Memory B cell (primary cell): ENCODE measurements around the gene POP5.
"Not testable (repeated sequence)": the region's sequence is repeated elsewhere in the genome, so short reads cannot be mapped to it uniquely, and the experiment has no call there.

ENCODE experiments used
- ATAC-seq: fragments of 150-1000 bp; cut with Tn5 transposase; 2 replicates; pipeline ENCODE4 v1.10.0; 2021; ENCODE audit warnings: low read depth, mild to moderate bottlenecking, moderate library complexity
- DNase-seq, 2 donors: peaks; one replicate each; pipeline ENCODE4 v3.0.0; 2022; ENCODE audit warnings: low spot score in 2 of 2
- H3K27ac Mint-ChIP-seq: one replicate; pipeline ENCODE4 v1.8.0; 2022; ENCODE audit warnings: mild to moderate bottlenecking, moderate library complexity, mixed read lengths
- H3K27me3 Mint-ChIP-seq: one replicate; pipeline ENCODE4 v1.8.0; 2022; ENCODE audit warnings: mixed read lengths
- H3K36me3 Mint-ChIP-seq: one replicate; pipeline ENCODE4 v1.8.0; 2022; ENCODE audit warnings: mild to moderate bottlenecking, mixed read lengths
- H3K4me1 Mint-ChIP-seq: one replicate; pipeline ENCODE4 v1.8.0; 2022; ENCODE audit warnings: mixed read lengths
- H3K4me3 Mint-ChIP-seq: one replicate; pipeline ENCODE4 v1.8.0; 2022; ENCODE audit warnings: mild to moderate bottlenecking, moderate library complexity, mixed read lengths
- H3K9me3 Mint-ChIP-seq: one replicate; pipeline ENCODE4 v1.8.0; 2022; ENCODE audit warnings: mixed read lengths

Gene POP5

GRCh38 chr12:120538281-120539156 lies 42.7 kb downstream of the POP5 start:
- H3K36me3 Mint-ChIP-seq: peaks cover 2% of the 10 kb centered on the region
- H3K4me3 Mint-ChIP-seq: peak overlapping the region; percentile 86
- ATAC-seq: no peak

GRCh38 chr12:120537856-120538220 lies 43.4 kb downstream of the POP5 start:
- ATAC-seq: no peak
- DNase-seq: no peak
- Mint-ChIP-seq H3K27me3 (no peaks in the 10 kb centered on the region), H3K36me3 (peaks cover 2% of the 10 kb centered on the region), H3K27ac (peak overlapping the region; percentile 62), H3K4me1 (peaks cover 38% of the 10 kb centered on the region), H3K4me3 (peak overlapping the region; percentile 86), H3K9me3 (no peaks in the 10 kb centered on the region)

More at GRCh38 chr12:120538281-120539156, 42.7 kb downstream of the POP5 start:
- no peaks in the 10 kb centered on the region for H3K9me3 Mint-ChIP-seq
- no peaks in the 10 kb centered on the region for H3K27me3 Mint-ChIP-seq
- peaks cover 37% of the 10 kb centered on the region for H3K4me1 Mint-ChIP-seq
- no peak for DNase-seq
- H3K27ac Mint-ChIP-seq: peak overlapping the region; percentile 62

- ATAC-seq (no peak), DNase-seq (no peak)
- H3K27ac Mint-ChIP-seq: peak overlapping the region; percentile 77
Measured at GRCh38 chr12:120536064-120536791, 45.0 kb downstream of the POP5 start.

GRCh38 chr12:120534703-120535655 lies 46.2 kb downstream of the POP5 start:
- DNase-seq: peak; percentile 41 to 75
- Mint-ChIP-seq H3K9me3 (no peaks in the 10 kb centered on the region), H3K4me3 (peak overlapping the region; percentile 97), H3K4me1 (peaks cover 33% of the 10 kb centered on the region), H3K36me3 (no peaks in the 10 kb centered on the region), H3K27me3 (no peaks in the 10 kb centered on the region), H3K27ac (peak overlapping the region; percentile 92)
- peak; percentile 67 for ATAC-seq

More at GRCh38 chr12:120536064-120536791, 45.0 kb downstream of the POP5 start:
- Mint-ChIP-seq H3K4me3 (peak overlapping the region; percentile 86), H3K4me1 (peaks cover 36% of the 10 kb centered on the region), H3K36me3 (no peaks in the 10 kb centered on the region), H3K27me3 (no peaks in the 10 kb centered on the region), H3K9me3 (no peaks in the 10 kb centered on the region)

GRCh38 chr12:120534203-120534702 lies 46.9 kb downstream of the POP5 start, which contains the start of gene RNF10:
RNF10 (plus strand) TSS chr12:120534356; CDS start chr12:120534812, 456 bp downstream.
- H3K4me1 Mint-ChIP-seq: peaks cover 34% of the 10 kb centered on the region

GRCh38 chr12:120532701-120533238 lies 48.4 kb downstream of the POP5 start:
- no peak for DNase-seq
- H3K4me1 Mint-ChIP-seq: peaks cover 26% of the 10 kb centered on the region
- H3K36me3 Mint-ChIP-seq: no peaks in the 10 kb centered on the region
- no peaks in the 10 kb centered on the region for H3K9me3 Mint-ChIP-seq
- H3K27me3 Mint-ChIP-seq: no peaks in the 10 kb centered on the region
- H3K4me3 Mint-ChIP-seq: no peak overlapping the region
- no peak for ATAC-seq
- no peak overlapping the region for H3K27ac Mint-ChIP-seq

More at GRCh38 chr12:120534203-120534702, 46.9 kb downstream of the POP5 start, which contains the start of gene RNF10:
- H3K4me3 Mint-ChIP-seq: peak within 1 kb of the TSS; percentile 97
- H3K36me3 Mint-ChIP-seq: no peaks in the 10 kb centered on the region
- no peaks in the 10 kb centered on the region for H3K27me3 Mint-ChIP-seq
- peak within 1 kb of the TSS; percentile 92 for H3K27ac Mint-ChIP-seq
- no peaks in the 10 kb centered on the region for H3K9me3 Mint-ChIP-seq
- DNase-seq (peak; percentile 76 to 81), ATAC-seq (peak; percentile 79)

- H3K27ac Mint-ChIP-seq, H3K27me3 Mint-ChIP-seq, H3K36me3 Mint-ChIP-seq, DNase-seq, H3K9me3 Mint-ChIP-seq, ATAC-seq: not testable (repeated sequence)
- Mint-ChIP-seq H3K4me3 (peak overlapping the region; percentile 100), H3K4me1 (peaks cover 17% of the 10 kb centered on the region)
Measured at GRCh38 chr12:120530418-120530761, 50.8 kb downstream of the POP5 start.

GRCh38 chr12:120529641-120530417 lies 51.4 kb downstream of the POP5 start:
- Mint-ChIP-seq H3K27ac (peak overlapping the region; percentile 98), H3K4me1 (peaks cover 17% of the 10 kb centered on the region), H3K36me3 (no peaks in the 10 kb centered on the region)

GRCh38 chr12:120528861-120529525 lies 52.2 kb downstream of the POP5 start, which contains the start of gene COQ5:
COQ5 (minus strand) TSS chr12:120529158; CDS start chr12:120529141, 17 bp downstream.
- H3K36me3 Mint-ChIP-seq: no peaks in the 10 kb centered on the region
- peak within 1 kb of the TSS; percentile 100 for H3K4me3 Mint-ChIP-seq
- ATAC-seq (peak; percentile 97), DNase-seq (peak; percentile 77 to 82)
- H3K27ac Mint-ChIP-seq: peak within 1 kb of the TSS; percentile 98
- peaks cover 15% of the 10 kb centered on the region for H3K4me1 Mint-ChIP-seq
- no peaks in the 10 kb centered on the region for H3K27me3 Mint-ChIP-seq
- no peaks in the 10 kb centered on the region for H3K9me3 Mint-ChIP-seq

More at GRCh38 chr12:120529641-120530417, 51.4 kb downstream of the POP5 start:
- ATAC-seq: no peak
- Mint-ChIP-seq H3K4me3 (peak overlapping the region; percentile 100), H3K27me3 (no peaks in the 10 kb centered on the region), H3K9me3 (no peaks in the 10 kb centered on the region)
- no peak for DNase-seq
